Lower lobe of right lung (tissue), 2 donors: ENCODE measurements around the gene SPRED1. TPM values are rescaled to one million over a fixed set of nuclear protein-coding genes. Genes with fewer than 3 reads are reported as not detected.

ENCODE experiments used
- ATAC-seq, 2 donors: fragments of 200-7000 bp; cut with Tn5 transposase; one replicate each; pipeline ENCODE4 v1.9.1; 2020 to 2022; ENCODE audit warnings: mild to moderate bottlenecking in 2 of 2, moderate library complexity in 2 of 2
- DNase-seq: peaks from one replicate; pipeline ENCODE4 v3.0.0-alpha.2; 2020
- H3K27ac ChIP-seq: fragments of 200-600 bp; one replicate; pipeline ENCODE4 v1.8.0; 2022
- H3K27me3 ChIP-seq: fragments of 200-600 bp; one replicate; pipeline ENCODE4 v1.8.0; 2022; ENCODE audit warnings: low read depth
- H3K36me3 ChIP-seq: fragments of 200-600 bp; one replicate; pipeline ENCODE4 v1.8.0; 2022; ENCODE audit warnings: mild to moderate bottlenecking
- H3K4me1 ChIP-seq: fragments of 200-600 bp; one replicate; pipeline ENCODE4 v1.8.0; 2022
- H3K4me3 ChIP-seq: fragments of 200-600 bp; one replicate; pipeline ENCODE4 v1.8.0; 2022; ENCODE audit warnings: mild to moderate bottlenecking
- H3K9me3 ChIP-seq: fragments of 200-600 bp; one replicate; pipeline ENCODE4 v1.8.0; 2022
- intact Hi-C: fragments of 100-400 bp; cut with DNase I; formaldehyde crosslinking; loops from one replicate; pipeline ENCODE4 v1.11.0; 2022
- total RNA-seq: library from RNA; stranded (reverse); fragmentation: NEBNext Ultra II Directional; extraction: Animal tissue kit (Norgen Biotek cat#: 25700); gene quantifications from one replicate; pipeline ENCODE4 v1.2.1, GENCODE V29; 2021
- TF ChIP-seq, protein P1 (sequence below): fragments of 200-600 bp; IDR thresholded peaks from one replicate; pipeline ENCODE4 v1.8.0; 2022; ENCODE audit warnings: antibody characterized with exemption, mild to moderate bottlenecking
- donor health status: DM: no; HTN: yes; CAD: no; lungs with severe emphysema.

SPRED1 gene
- total RNA-seq, 1 donor from 2014 or later = 57.7 TPM

DNA sequence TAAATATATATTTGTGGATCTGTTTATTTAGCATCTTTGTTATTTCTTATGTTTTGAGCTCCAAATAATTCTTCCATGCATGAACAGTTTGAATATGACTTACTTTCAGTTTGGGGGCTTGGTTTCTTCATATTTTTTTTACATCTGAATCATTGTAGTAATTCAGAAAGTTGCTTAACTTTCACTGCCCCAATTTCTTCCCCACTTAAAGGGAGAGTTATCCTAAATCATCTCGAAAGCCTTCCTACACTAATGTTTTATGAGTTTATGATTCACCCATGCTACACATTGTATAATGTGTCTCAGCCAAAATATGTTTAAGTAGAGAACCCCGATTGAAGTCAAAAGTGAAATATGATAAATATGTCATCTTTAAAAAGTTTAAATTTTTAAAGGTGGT is 47.8 kb downstream of the SPRED1 start:
- ATAC-seq = no peak
- H3K27me3 ChIP-seq = no peaks in the 10 kb centered on the region
- no peaks in the 10 kb centered on the region for H3K9me3 ChIP-seq
- H3K27ac ChIP-seq = no peak overlapping the region
- TF ChIP-seq, protein P1, sequence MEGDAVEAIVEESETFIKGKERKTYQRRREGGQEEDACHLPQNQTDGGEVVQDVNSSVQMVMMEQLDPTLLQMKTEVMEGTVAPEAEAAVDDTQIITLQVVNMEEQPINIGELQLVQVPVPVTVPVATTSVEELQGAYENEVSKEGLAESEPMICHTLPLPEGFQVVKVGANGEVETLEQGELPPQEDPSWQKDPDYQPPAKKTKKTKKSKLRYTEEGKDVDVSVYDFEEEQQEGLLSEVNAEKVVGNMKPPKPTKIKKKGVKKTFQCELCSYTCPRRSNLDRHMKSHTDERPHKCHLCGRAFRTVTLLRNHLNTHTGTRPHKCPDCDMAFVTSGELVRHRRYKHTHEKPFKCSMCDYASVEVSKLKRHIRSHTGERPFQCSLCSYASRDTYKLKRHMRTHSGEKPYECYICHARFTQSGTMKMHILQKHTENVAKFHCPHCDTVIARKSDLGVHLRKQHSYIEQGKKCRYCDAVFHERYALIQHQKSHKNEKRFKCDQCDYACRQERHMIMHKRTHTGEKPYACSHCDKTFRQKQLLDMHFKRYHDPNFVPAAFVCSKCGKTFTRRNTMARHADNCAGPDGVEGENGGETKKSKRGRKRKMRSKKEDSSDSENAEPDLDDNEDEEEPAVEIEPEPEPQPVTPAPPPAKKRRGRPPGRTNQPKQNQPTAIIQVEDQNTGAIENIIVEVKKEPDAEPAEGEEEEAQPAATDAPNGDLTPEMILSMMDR = no peak
- intact Hi-C loops = no loop called here
- no peaks in the 10 kb centered on the region for H3K4me1 ChIP-seq
- H3K36me3 ChIP-seq = peaks cover 16% of the 10 kb centered on the region
- no peak for DNase-seq
- H3K4me3 ChIP-seq = no peak overlapping the region

DNA sequence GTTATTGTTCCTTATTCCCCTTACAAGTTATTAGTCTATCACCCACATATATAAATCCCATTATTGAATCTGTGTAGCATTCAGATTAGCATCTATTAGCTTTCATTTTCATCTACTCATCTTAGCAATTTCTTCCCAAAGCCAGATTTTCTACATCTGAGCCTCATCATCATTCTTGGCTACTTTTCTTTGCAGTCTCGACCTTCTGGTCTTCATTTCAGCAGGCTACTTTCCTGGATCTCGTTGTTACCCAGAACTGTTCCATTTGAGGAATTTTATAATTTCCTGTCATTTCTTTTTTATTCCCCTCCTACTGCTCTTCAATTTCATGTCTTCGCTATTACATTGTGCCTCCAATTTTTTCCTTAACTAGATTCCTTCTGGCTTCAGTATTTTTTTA is 51.8 kb downstream of the SPRED1 start:
- H3K9me3 ChIP-seq = no peaks in the 10 kb centered on the region
- DNase-seq (no peak), ATAC-seq (no peak)

DNA sequence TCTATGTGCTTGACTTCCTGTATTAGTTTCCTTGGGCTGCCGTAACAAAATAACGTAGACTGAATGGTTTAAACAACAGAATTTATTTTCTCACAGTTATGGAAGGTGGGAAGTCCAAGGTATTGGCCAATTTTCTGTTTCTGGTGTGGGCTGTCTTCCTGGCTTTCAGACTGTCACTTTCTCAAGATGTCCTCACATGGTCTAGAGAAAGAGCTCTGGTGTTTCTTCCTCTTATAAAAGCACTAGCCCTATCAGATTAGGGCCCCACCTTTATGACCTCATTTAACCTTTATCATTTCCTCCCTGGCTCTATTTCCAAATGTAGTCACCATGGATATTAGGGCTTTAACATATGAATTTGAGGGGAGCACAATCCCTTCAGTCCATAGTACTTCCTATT is 54.6 kb downstream of the SPRED1 start:
- Histone ChIP-seq H3K4me1 (peaks cover 20% of the 10 kb centered on the region), H3K36me3 (no peaks in the 10 kb centered on the region), H3K27me3 (no peaks in the 10 kb centered on the region), H3K27ac (no peak overlapping the region), H3K9me3 (no peaks in the 10 kb centered on the region), H3K4me3 (no peak overlapping the region)
- DNase-seq (no peak), ATAC-seq (peak; percentile 72 to 77)
- TF ChIP-seq, protein P1 = no peak
- intact Hi-C loops = no loop called here

More for the DNA sequence above, 51.8 kb downstream of the SPRED1 start:
- peaks cover 20% of the 10 kb centered on the region for H3K4me1 ChIP-seq
- intact Hi-C loops = no loop called here
- no peak overlapping the region for H3K27ac ChIP-seq
- H3K27me3 ChIP-seq = no peaks in the 10 kb centered on the region
- no peak overlapping the region for H3K4me3 ChIP-seq
- peaks cover 13% of the 10 kb centered on the region for H3K36me3 ChIP-seq
- TF ChIP-seq, protein P1 = no peak

DNA sequence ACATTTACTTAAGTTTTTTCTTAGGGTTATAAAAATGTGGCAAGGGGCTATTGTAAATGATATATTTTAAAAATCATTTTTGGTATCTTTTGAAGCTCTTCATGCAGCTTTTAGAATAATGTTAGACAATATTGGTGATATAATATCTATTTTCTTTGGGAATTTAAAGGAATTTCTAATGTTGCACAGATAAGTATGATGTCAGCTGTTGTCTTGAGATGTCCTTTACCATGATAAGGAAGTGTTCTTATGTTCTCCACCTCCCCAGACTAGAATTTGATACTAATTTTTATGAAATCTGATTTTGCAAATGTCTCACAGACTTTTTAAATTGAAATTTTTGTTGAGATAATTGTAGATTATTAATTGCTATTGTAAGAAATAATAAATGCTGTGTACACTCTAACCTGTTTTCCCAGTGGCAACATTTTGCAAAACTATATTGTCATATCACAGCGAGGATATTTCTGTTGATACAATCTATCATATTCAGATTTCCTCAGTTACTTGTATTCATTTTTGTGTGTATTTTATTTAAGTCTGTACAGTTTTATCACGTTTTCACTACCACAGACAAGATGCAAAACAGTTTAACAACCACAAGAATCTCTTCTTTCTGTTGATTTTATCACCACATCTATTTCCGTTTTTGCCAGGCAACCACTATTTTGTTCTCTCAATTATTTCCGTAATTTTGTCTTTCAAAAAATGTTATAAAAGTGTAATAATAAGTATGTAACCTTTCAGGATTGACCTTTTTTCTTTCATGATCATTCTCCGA is 55.4 kb downstream of the SPRED1 start:
- DNase-seq (no peak), ATAC-seq (no peak)
- Histone ChIP-seq H3K4me1 (peaks cover 20% of the 10 kb centered on the region), H3K9me3 (no peaks in the 10 kb centered on the region), H3K27ac (no peak overlapping the region), H3K4me3 (no peak overlapping the region), H3K27me3 (no peaks in the 10 kb centered on the region), H3K36me3 (no peaks in the 10 kb centered on the region)
- intact Hi-C loops = no loop called here
- TF ChIP-seq, protein P1 = no peak

DNA sequence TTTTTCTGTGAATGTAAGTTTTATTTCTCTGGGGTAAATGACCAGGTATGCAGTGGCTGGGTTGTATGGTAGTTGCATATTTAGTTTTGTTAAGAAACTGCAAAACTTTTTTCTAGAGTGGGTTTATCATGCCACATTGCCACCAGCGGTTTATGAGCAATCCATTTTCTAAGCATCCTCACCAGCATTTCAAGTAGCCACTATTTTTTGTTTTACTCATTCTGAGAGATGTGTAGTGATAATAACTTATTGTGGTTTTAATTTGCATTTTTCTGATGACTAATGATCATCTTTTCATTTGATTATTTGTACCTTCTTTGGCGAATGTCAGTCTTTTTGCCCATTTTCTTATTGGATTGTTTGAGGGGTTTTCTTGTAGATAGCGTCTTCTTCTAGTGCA is 56.2 kb downstream of the SPRED1 start:
- H3K36me3 ChIP-seq = no peaks in the 10 kb centered on the region
- H3K4me3 ChIP-seq = no peak overlapping the region
- ATAC-seq = no peak
- H3K27ac ChIP-seq = no peak overlapping the region
- intact Hi-C loops = no loop called here
- no peaks in the 10 kb centered on the region for H3K27me3 ChIP-seq
- peaks cover 20% of the 10 kb centered on the region for H3K4me1 ChIP-seq
- no peaks in the 10 kb centered on the region for H3K9me3 ChIP-seq
- DNase-seq = no peak
- TF ChIP-seq, protein P1 = no peak
